ENCODE results near the gene SLC22A5. TPM values are rescaled to one million over a fixed set of nuclear protein-coding genes. Genes with fewer than 3 reads are reported as not detected.

Gene SLC22A5
- total and polyA plus RNA-seq, 9 of the 15 experiments (the other 6 are each of a cell fraction or from before 2014, with no cell fraction given), result 3.0 to 16.6 (median 8.3) TPM

GRCh38 chr5:132372542-132372941, 3.0 kb downstream of the SLC22A5 start:
- FAIRE-seq (no peak), ATAC-seq (no peak), DNase-seq (ENCODE audit: extremely low read depth in 1 of 4, low spot score in 3 of 4) (no peak)
- TF ChIP-seq GTF2A2 (tag; IDR thresholded peaks at IDR 0.05) (no peak), ZNF316 (IDR thresholded peaks at IDR 0.05) (peak; percentile 35; the same call in 1 of the 2 replicates), SRSF9 (IDR thresholded peaks at IDR 0.05; ENCODE audit: borderline replicate concordance, low read depth, low read length) (no peak)
- peak overlapping the region; percentile 84 to 89; a peak in 1 of 4 replicates for H3K9ac ChIP-seq (ENCODE audit: insufficient read depth in 1 of 2, low read depth in 2 of 2, low read length in 2 of 2)
- intact Hi-C loops (cut with micrococcal nuclease) (loop anchor here (5.0 kb wide), 1 partner anchor 80 kb away; the partner anchor contains the start of gene SLC22A4), in situ Hi-C loops (cut with MboI) (no loop called here)
- POLR2A ChIA-PET, result interaction anchor here (0.7 to 2.9 kb wide), 8 partner anchors 10 to 86 kb away, joined by 3 to 12 read pairs (median 4); no protein-coding TSS in a partner anchor
- H3K36me3 ChIP-seq (ENCODE audit: control insufficient read depth, insufficient read depth, low read length), result peaks cover 29% of the 10 kb centered on the region; the same call in 1 of the 3 replicates
- no TSS peak for BruUV-seq (replicated peaks)
- no peaks in the 10 kb centered on the region for H3K27me3 ChIP-seq (ENCODE audit: control insufficient read depth in 2 of 2, insufficient read depth in 2 of 2, low read length in 2 of 2)
- no peak overlapping the region for H2AFZ ChIP-seq (ENCODE audit: low read depth, low read length)
- no peaks in the 10 kb centered on the region for H3K9me1 ChIP-seq (ENCODE audit: control insufficient read depth, insufficient read depth, low read length)
- H3K27ac ChIP-seq (ENCODE audit: extremely low read depth, low read depth, low read length), result 0 out of 3 replicates have a peak overlapping the region, but pooled peaks have one; percentile 1
- H3K4me2 ChIP-seq (ENCODE audit: insufficient read depth, low read length), result peak overlapping the region; percentile 96
- peaks cover 46% of the 10 kb centered on the region for H3K79me2 ChIP-seq (ENCODE audit: control insufficient read depth, insufficient read depth, low read length)
- no peaks in the 10 kb centered on the region for H4K20me1 ChIP-seq (replicated peaks; ENCODE audit: control insufficient read depth, insufficient read depth, low read length)
- H3K9me3 ChIP-seq (replicated peaks; ENCODE audit: control insufficient read depth, insufficient read depth, low read depth, low read length), result no peaks in the 10 kb centered on the region
- H3K4me1 ChIP-seq (replicated peaks in 1 of 2; ENCODE audit: control insufficient read depth in 2 of 2, insufficient read depth in 2 of 2, low read length in 2 of 2), result peaks cover 12 to 31% of the 10 kb centered on the region in 2 experiments; a peak in 4 of 5 replicates
- CTCF ChIA-PET (ENCODE audit: low intra/inter-chr PET ratio), result no interaction called here
- H3K4me3 ChIP-seq, result no peak overlapping the region

GRCh38 chr5:132375957-132376356, 6.4 kb downstream of the SLC22A5 start:
- BruUV-seq (replicated peaks), result no TSS peak
- no peak overlapping the region for H3K4me2 ChIP-seq (ENCODE audit: insufficient read depth, low read length)
- DNase-seq (ENCODE audit: extremely low read depth in 1 of 4, low spot score in 3 of 4) (no peak), ATAC-seq (no peak), FAIRE-seq (no peak)
- no peaks in the 10 kb centered on the region for H3K27me3 ChIP-seq (ENCODE audit: control insufficient read depth in 2 of 2, insufficient read depth in 2 of 2, low read length in 2 of 2)
- H3K27ac ChIP-seq (ENCODE audit: extremely low read depth, low read depth, low read length), result no peak overlapping the region
- peaks cover 31% of the 10 kb centered on the region for H3K79me2 ChIP-seq (ENCODE audit: control insufficient read depth, insufficient read depth, low read length)
- H3K4me1 ChIP-seq (replicated peaks in 1 of 2; ENCODE audit: control insufficient read depth in 2 of 2, insufficient read depth in 2 of 2, low read length in 2 of 2), result peaks cover 7 to 17% of the 10 kb centered on the region in 2 experiments; a peak in 4 of 5 replicates
- no peaks in the 10 kb centered on the region for H3K9me1 ChIP-seq (ENCODE audit: control insufficient read depth, insufficient read depth, low read length)
- H3K4me3 ChIP-seq, result no peak overlapping the region
- in situ Hi-C loops (cut with MboI) (loop anchor here (25.0 kb wide), 1 partner anchor 314 kb away; the partner anchor contains the start of genes CSF2 and IL3), intact Hi-C loops (cut with micrococcal nuclease) (no loop called here)
- H3K36me3 ChIP-seq (ENCODE audit: control insufficient read depth, insufficient read depth, low read length), result peaks cover 57% of the 10 kb centered on the region
- ChIA-PET POLR2A (interaction anchor here (0.6 to 1.1 kb wide), 10 partner anchors 9 to 657 kb away, joined by 3 to 4 read pairs (median 3); partner anchors contain the start of genes P4HA2 and SLC22A4), CTCF (ENCODE audit: low intra/inter-chr PET ratio) (no interaction called here)
- 0 out of 2 replicates have a peak, but pooled peaks cover 3% of the 10 kb centered on the region for H4K20me1 ChIP-seq (replicated peaks; ENCODE audit: control insufficient read depth, insufficient read depth, low read length)
- no peak overlapping the region for H3K9ac ChIP-seq (ENCODE audit: insufficient read depth in 1 of 2, low read depth in 2 of 2, low read length in 2 of 2)
- H3K9me3 ChIP-seq (replicated peaks; ENCODE audit: control insufficient read depth, insufficient read depth, low read depth, low read length), result no peaks in the 10 kb centered on the region
- no peak overlapping the region for H2AFZ ChIP-seq (ENCODE audit: low read depth, low read length)
- 75% methylated on average over 3 of the region's 3 CpGs for WGBS (ENCODE audit: insufficient coverage, low coverage, missing lambda C conversion rate)
- no peak for TF ChIP-seq ZBTB34 (CRISPR knock-in tag; IDR thresholded peaks at IDR 0.05)
- no peak for TF ChIP-seq PCBP2 (IDR thresholded peaks at IDR 0.05; ENCODE audit: low read depth, low read length, poor library complexity, severe bottlenecking)
- TF ChIP-seq MLLT1 (IDR thresholded peaks at IDR 0.05), result no peak
- no peak for TF ChIP-seq KLF16 (IDR thresholded peaks at IDR 0.05)
- no peak for TF ChIP-seq ZBTB2 (IDR thresholded peaks at IDR 0.05)
- no peak for TF ChIP-seq POLR2A (conservative IDR thresholded peaks at IDR 0.05)
- TF ChIP-seq MYBL2 (IDR thresholded peaks at IDR 0.05; ENCODE audit: low read depth), result no peak
- no peak for TF ChIP-seq MYBL2 (CRISPR knock-in tag; IDR thresholded peaks at IDR 0.05; ENCODE audit: borderline replicate concordance)
- no peak for TF ChIP-seq IFI16 (CRISPR knock-in tag; IDR thresholded peaks at IDR 0.05)
